ENCODE results near the gene KRTAP26-1. TPM values are rescaled to one million over a fixed set of nuclear protein-coding genes. Genes with fewer than 3 reads are reported as not detected.

Gene KRTAP26-1
- polyA plus RNA-seq, 1 of the 3 experiments (the other 2 are of a cell fraction) = not detected

DNA sequence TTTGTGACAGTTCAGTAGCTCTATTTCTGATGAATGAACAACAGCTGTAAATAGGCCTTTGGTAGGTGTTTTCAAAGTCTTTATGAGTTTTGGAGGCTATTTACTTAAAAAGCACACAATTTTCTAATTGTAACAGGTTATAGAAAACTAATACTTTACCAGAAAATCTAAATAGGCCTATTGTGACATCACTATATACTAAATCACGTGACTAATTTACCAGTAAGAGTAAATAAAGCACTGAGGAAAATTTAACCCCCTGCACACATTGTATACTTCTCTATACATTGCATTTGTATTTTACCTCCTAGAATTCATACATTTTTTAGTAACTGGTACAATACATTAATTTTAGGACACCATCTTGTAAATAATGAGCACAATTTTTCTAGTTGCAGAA lies 15.0 kb downstream of the KRTAP26-1 start:
- Histone ChIP-seq H3K36me3 (replicated peaks in 1 of 2; ENCODE audit: control insufficient read depth in 1 of 2, insufficient read depth in 2 of 2, low read length in 1 of 2) (no peaks in the 10 kb centered on the region), H3K4me2 (no peak overlapping the region), H2AFZ (ENCODE audit: low read depth) (no peak overlapping the region), H3K9ac (no peak overlapping the region), H3K79me2 (ENCODE audit: insufficient read depth) (no peaks in the 10 kb centered on the region), H3F3A (replicated peaks; ENCODE audit: insufficient read depth) (no peaks in the 10 kb centered on the region), H3K9me2 (no peaks in the 10 kb centered on the region), H3K4me3 (ENCODE audit: low read depth in 2 of 2, low read length in 1 of 2) (no peak overlapping the region), H3K27ac (ENCODE audit: low read depth in 2 of 2, low read length in 1 of 2) (no peak overlapping the region), H4K20me1 (ENCODE audit: insufficient read depth) (no peaks in the 10 kb centered on the region), H3K9me3 (no peaks in the 10 kb centered on the region), H3K4me1 (ENCODE audit: control insufficient read depth in 1 of 2, insufficient read depth in 2 of 2, low read depth in 1 of 2, low read length in 1 of 2) (no peaks in the 10 kb centered on the region), H3K27me3 (ENCODE audit: insufficient read depth) (no peaks in the 10 kb centered on the region; the same call in 1 of the 2 replicates)
- no peak for DNase-seq
- POLR2A ChIA-PET = no interaction called here
- 3% methylated on average over 1 of the region's 1 CpG for WGBS (ENCODE audit: low lambda C conversion rate)
- no peak for TF ChIP-seq FOXJ3 (CRISPR knock-in tag; IDR thresholded peaks at IDR 0.05)
- TF ChIP-seq, protein P1, sequence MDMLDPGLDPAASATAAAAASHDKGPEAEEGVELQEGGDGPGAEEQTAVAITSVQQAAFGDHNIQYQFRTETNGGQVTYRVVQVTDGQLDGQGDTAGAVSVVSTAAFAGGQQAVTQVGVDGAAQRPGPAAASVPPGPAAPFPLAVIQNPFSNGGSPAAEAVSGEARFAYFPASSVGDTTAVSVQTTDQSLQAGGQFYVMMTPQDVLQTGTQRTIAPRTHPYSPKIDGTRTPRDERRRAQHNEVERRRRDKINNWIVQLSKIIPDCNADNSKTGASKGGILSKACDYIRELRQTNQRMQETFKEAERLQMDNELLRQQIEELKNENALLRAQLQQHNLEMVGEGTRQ (IDR thresholded peaks at IDR 0.05; ENCODE audit: borderline replicate concordance, low read depth, low read length) = no peak
- TF ChIP-seq, protein P2, sequence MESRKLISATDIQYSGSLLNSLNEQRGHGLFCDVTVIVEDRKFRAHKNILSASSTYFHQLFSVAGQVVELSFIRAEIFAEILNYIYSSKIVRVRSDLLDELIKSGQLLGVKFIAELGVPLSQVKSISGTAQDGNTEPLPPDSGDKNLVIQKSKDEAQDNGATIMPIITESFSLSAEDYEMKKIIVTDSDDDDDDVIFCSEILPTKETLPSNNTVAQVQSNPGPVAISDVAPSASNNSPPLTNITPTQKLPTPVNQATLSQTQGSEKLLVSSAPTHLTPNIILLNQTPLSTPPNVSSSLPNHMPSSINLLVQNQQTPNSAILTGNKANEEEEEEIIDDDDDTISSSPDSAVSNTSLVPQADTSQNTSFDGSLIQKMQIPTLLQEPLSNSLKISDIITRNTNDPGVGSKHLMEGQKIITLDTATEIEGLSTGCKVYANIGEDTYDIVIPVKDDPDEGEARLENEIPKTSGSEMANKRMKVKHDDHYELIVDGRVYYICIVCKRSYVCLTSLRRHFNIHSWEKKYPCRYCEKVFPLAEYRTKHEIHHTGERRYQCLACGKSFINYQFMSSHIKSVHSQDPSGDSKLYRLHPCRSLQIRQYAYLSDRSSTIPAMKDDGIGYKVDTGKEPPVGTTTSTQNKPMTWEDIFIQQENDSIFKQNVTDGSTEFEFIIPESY (IDR thresholded peaks at IDR 0.05; ENCODE audit: borderline replicate concordance, low read depth) = no peak
- TF ChIP-seq MEF2A (IDR thresholded peaks at IDR 0.05; ENCODE audit: borderline replicate concordance, low read depth) = no peak
- TF ChIP-seq EZH2phosphoT487 (IDR thresholded peaks at IDR 0.05; ENCODE audit: borderline replicate concordance, low read depth) = no peak
- TF ChIP-seq, protein P3, sequence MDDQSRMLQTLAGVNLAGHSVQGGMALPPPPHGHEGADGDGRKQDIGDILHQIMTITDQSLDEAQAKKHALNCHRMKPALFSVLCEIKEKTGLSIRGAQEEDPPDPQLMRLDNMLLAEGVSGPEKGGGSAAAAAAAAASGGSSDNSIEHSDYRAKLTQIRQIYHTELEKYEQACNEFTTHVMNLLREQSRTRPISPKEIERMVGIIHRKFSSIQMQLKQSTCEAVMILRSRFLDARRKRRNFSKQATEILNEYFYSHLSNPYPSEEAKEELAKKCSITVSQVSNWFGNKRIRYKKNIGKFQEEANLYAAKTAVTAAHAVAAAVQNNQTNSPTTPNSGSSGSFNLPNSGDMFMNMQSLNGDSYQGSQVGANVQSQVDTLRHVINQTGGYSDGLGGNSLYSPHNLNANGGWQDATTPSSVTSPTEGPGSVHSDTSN (IDR thresholded peaks at IDR 0.05) = no peak
- TF ChIP-seq EP300 (IDR thresholded peaks at IDR 0.05; ENCODE audit: borderline replicate concordance in 1 of 2, low read depth in 1 of 2, low read length in 1 of 2) = no peak
- TF ChIP-seq RXRA (IDR thresholded peaks at IDR 0.05; ENCODE audit: borderline replicate concordance, low read depth) = no peak
- TF ChIP-seq POLR2AphosphoS5 (IDR thresholded peaks at IDR 0.05; ENCODE audit: low read depth, low read length) = no peak
- TF ChIP-seq RCOR1 (IDR thresholded peaks at IDR 0.05; ENCODE audit: low read length) = no peak
- no peak for TF ChIP-seq FOXM1 (IDR thresholded peaks at IDR 0.05; ENCODE audit: low read depth)
- TF ChIP-seq FOSL2 (IDR thresholded peaks at IDR 0.05; ENCODE audit: borderline replicate concordance, low read depth) = no peak
- TF ChIP-seq, protein P4, sequence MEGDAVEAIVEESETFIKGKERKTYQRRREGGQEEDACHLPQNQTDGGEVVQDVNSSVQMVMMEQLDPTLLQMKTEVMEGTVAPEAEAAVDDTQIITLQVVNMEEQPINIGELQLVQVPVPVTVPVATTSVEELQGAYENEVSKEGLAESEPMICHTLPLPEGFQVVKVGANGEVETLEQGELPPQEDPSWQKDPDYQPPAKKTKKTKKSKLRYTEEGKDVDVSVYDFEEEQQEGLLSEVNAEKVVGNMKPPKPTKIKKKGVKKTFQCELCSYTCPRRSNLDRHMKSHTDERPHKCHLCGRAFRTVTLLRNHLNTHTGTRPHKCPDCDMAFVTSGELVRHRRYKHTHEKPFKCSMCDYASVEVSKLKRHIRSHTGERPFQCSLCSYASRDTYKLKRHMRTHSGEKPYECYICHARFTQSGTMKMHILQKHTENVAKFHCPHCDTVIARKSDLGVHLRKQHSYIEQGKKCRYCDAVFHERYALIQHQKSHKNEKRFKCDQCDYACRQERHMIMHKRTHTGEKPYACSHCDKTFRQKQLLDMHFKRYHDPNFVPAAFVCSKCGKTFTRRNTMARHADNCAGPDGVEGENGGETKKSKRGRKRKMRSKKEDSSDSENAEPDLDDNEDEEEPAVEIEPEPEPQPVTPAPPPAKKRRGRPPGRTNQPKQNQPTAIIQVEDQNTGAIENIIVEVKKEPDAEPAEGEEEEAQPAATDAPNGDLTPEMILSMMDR (IDR thresholded peaks at IDR 0.05) = no peak
- CTCF ChIA-PET = no interaction called here

All from SK-N-SH (cell line).